GM18858 (cell line): ENCODE results near the gene SOSTDC1.
"Not testable (repeated sequence)": the region's sequence is repeated elsewhere in the genome, so short reads cannot be mapped to it uniquely, and the experiment has no call there.

ENCODE experiments used
- ATAC-seq: cut with Tn5 transposase; IDR thresholded peaks from one replicate; pipeline ENCODE4 v1.9.1; 2021; ENCODE audit not compliant: unreplicated experiment

SOSTDC1 gene, protein sequence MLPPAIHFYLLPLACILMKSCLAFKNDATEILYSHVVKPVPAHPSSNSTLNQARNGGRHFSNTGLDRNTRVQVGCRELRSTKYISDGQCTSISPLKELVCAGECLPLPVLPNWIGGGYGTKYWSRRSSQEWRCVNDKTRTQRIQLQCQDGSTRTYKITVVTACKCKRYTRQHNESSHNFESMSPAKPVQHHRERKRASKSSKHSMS

GRCh38 chr7:16465469-16466361 is at the start of gene SOSTDC1:
TSS of gene SOSTDC1 (minus strand) at chr7:16465738. CDS start at chr7:16465668, 70 bp downstream.
- ATAC-seq, result no peak

DNA sequence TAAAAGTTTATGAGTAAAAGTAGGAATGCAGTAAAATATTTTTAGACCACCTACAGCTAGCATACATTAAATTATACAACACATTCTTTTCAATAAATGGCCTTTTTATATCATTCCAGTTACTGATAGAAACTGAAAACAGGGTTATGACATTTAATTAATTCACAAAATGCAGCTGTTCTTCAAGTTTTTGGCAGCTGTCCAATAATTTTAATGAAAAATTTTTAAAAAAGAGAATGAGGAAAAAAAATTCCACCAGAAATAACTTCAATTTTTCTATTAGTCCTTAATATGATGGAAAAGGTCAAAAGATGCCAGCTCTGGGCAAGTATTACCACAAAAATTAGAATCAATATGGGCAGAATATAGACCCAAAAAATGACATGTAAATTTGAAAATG is 49.2 kb upstream of the SOSTDC1 start:
- ATAC-seq, result no peak

DNA sequence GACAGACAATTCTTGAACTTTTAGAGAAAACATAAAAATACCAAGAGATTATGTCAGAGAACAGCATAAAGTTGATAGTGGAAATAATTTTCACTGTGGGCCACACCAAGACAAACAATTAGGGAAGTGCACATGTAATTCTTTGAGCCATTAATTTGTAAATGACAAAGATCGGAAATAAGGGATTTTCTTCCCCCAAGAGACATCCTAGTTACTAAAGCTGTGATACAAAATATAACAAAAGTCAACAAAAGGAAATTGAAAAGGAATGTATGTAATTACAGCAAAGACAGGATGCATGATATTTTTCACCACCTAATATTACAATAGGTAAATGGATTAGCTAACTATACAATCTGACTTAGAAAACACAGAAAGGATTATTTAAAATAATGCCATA is 48.7 kb upstream of the SOSTDC1 start:
- ATAC-seq, result no peak

DNA sequence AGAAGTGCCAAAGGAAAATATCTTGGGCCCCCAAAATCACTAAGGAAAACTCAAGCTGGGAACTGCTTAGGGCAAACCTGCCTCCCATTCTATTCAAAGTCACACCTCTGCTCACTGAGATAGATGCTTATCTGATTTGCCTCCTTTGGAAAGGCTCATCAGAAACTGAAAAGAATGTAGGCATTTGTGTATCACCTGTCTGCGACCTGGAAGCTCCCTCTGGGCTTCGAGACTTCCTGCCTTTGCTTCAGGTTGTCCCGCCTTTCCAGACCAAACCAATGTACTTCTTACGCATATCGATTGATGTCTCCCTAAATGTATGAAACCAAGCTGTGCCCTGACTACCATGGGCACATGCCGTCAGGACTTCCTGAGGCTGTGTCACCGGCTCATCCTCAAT is 46.6 kb upstream of the SOSTDC1 start:
- no peak for ATAC-seq

DNA sequence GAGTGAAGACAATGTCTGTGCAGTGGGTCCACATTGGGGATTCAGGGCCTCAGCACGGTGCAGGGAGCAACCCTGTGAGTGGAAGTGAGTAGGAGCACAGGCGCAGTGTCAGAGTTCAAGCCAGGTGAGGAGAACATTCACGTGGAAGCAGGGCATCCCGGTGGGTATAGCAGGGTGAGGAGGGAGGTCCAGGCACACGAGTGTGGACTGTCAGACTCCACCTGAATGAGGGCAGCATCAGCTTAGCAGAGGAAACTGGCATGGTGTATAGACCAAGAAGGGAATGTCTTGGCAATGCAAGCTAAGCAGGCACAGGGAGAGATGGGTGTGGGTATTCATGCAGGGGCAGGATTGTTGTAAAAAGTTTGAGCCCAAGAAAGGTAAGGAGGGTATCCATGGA is 45.8 kb upstream of the SOSTDC1 start:
- ATAC-seq, result no peak

DNA sequence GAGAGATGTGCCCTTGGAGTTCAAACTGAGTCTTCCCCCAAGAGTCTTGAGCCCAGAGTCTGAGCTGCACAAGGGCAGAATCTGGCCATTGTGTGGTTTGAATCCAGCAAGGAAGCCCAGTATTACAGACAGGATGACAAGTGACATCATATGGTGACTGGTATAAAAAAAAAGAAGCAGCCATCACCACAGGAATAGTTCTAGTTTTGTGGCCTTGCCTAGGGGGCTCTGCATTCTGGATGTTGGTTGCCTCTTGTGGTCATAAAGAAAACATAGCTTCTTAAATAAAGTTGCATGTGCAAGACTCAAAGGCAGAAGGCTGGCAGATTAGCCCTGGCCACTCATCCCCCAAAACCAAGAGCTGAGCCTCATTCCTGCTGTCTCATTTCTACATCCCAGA is 44.3 kb upstream of the SOSTDC1 start:
- ATAC-seq, result no peak

DNA sequence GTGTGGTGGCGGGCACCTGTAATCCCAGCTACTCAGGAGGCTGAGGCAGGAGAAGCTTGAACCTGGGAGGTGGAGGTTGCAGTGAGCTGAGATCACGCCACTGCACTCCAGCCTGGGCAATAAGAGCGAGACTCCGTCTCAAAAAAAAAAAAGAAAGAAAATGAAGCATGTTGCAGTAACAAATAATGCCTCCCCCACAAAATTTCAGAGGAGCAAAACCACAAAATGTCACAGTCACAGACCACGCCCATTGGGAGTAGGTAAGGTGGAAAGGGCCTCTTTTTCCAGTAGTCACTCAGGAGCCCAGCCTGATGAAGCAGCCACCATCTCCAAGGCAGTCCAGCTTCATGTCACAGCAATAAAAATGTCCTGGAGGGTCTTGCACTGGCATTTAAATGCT is 40.9 kb upstream of the SOSTDC1 start:
- ATAC-seq, result not testable (repeated sequence)

DNA sequence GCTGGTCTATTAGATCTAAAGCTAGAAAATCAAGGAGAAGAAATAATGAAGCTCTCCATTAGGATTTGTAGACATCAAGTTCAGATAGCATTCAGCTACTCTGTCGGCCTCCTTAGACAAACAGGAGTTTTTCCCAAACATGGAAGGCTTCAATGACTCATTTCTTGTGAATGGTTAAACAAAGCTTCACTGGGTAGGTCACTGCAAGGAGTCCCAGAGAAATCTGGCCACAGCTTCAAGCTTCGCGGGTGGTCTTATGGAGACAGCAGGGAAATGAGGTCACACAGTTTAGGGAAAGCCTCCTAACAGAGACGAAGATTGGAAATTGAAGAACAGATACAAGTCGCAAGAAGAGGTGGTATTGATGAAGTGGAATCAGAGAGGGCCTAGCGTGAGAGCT is 38.5 kb upstream of the SOSTDC1 start:
- ATAC-seq, result no peak

DNA sequence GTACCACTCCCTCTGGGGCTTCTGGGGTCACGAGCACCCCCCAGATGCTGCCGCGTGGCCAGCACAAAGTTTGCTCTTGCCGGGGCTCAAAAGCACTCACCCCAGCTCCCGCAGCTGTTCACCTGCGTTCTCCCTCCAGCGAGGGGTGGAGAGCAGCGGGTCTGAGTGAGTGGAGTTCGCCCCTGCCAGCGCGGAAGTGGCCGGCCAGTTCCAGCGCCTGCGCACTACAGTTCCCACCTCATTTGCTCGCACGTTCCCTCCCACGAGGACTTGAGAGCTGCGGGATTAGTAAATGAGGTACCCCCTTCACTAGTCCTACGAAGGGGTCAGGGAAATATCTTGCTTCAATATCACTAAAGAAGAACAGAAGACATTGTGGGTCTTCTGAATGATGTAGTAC is 36.8 kb upstream of the SOSTDC1 start:
- ATAC-seq, result no peak

DNA sequence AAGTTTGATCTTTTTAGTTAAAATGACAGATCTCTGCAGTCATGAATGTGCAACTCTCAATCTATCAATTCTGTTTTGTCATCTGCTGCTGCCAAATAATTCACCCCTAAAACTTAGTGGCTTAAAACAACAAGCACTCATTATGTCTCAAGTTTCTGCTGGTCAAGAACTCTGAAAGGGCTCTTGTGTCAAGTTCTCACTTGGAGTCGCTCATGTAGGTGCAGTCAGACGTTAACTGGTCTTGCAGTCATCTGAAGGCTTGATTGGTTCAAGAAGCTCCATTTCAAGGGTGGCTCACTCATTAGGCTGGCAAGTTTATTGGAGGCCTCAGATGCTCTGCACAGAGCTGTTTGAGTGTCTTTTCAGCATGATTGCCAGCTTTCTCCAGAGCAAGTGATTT is 32.6 kb upstream of the SOSTDC1 start:
- ATAC-seq, result no peak

- ATAC-seq, result no peak
Measured at GRCh38 chr7:16494955-16495719, 29.6 kb upstream of the SOSTDC1 start.

DNA sequence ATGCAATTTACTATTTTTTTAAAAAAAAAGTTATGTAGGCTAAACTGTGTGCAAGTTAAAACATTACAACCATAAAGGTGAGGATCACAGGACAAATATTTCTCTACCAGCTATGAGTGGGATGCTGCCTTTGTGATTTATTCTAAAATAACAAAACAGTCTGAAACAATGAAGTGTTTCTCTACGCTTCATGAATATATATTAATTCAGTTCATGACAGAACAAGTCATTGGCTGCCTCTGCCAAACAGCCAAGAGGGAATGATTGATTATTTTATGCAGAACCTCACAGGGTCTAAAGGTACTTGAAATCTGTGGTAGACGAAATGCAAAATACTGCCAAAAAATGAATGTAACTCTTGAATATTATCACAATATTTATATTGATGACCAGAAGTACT is 29.0 kb upstream of the SOSTDC1 start:
- ATAC-seq, result no peak

DNA sequence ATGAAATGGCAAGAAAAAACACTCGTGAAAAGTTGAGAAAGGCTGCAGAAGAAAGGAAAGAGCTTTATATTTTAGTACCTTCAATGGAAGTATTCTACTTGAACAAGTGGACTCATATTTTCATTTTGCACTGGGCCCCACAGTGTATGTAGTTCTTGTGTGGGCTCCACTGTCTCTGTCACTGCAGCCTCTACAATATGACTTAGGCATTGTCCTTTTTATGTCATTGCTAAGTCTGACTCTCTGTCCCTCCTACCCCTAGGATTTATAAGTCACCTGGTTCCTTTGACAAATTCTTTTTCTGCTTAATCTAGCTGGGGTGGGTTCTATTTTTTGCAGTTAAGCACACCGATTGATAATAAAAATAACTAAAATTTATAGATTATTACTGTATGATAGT is 27.7 kb upstream of the SOSTDC1 start:
- ATAC-seq, result no peak

DNA sequence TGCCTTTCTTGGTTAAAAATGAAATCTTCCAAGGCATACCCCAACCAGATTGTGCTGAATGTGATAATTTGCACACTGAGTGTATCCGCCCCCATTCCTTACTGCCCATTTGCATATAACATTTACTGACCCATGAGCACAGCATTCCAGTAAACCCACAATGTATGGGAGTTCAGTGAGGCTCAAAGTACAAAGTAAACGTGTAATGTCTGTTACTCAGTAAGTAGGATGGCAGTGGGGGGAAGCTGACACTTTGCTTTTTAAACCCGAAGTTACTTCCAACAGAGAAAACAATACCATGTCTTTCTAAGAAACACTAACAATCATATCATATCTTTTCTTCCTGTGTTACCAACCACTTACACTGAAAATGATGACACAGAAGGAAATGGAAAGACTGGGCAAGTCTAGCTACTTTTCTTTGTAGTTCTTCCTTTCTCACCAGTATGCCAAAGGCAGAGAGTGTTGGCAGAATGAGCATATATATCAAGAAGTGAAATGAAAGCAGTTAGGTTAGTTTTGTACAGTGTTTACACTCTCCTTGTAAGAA is 27.1 kb upstream of the SOSTDC1 start:
- ATAC-seq, result no peak

GRCh38 chr7:16491148-16491547 is 25.6 kb upstream of the SOSTDC1 start:
- ATAC-seq, result no peak

DNA sequence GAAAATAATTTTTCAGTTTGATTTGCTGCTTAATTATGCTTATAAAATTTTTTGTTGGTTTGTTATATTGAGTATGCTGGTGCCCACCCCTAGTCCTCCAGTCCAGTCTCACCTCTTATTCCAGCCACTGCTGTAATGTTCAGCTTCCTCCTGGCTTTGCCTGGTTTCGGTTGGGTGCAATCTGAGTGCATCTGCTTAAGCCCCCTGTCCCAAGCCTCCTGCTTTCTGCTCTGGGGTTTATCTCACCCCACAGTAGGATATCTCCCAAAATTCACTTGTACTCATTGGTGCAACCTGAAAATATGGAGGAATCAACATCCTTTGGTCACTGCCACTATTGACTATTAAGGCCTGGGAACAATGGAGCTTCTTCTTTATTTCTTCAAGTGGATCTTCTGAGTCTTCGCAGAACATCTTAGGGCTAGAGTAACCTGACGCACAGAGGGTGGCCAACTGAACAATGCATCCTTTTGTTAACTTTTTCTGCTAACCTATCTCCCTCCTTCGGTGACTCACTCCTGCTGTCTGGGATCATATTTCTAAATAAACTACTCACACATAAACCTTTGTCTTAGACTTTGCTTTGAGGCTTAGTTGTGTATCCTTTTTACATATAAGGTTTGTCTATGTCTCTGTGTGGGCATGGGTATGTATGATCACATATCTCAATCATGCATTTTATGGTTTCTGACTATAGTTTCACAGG is 19.1 kb upstream of the SOSTDC1 start:
- no peak for ATAC-seq

DNA sequence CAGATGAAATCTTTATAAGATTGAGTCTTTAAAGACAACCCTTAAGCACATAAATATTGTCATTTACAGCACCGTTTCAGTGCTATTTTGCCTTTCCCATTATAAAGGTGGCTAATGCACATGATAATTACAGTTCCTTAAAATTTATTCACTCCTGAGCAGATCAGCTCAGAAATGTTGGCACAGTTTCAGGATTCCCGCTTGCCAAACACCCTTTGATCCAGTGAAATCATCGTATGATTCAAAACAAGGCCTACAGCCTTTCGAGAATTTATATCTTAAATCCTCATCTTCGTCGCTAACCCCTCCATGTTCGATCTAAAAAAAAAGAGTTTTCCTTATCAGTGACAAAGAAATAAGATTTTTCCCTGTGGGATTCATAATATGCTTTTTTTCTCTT is 14.1 kb upstream of the SOSTDC1 start:
- ATAC-seq, result no peak

- ATAC-seq, result no peak
Measured at GRCh38 chr7:16479161-16479560, 13.6 kb upstream of the SOSTDC1 start.

DNA sequence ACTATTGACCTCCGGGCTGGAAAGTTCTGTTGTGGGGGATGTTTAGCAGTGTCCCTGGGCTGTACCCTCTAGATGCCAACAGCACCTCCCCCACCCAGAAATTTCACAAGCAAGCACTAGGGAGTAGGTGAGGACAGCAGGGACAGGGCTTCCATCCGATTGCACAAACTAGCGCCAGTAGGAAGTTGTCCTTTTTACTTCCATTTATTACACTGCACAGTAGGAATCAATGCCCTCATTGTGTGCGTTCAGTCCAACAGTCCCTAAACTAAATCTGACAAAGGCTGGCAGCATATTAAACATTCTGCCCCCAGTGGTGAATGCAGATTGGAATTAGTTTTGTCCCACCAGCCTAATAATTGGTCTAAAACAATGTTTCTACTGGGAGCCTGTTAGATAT is 6.4 kb upstream of the SOSTDC1 start:
- no peak for ATAC-seq

GRCh38 chr7:16463949-16464715 is 1.4 kb downstream of the SOSTDC1 start:
- no peak for ATAC-seq
